ENCODE results near the gene ANKRD23. TPM values are rescaled to one million over a fixed set of nuclear protein-coding genes. Genes with fewer than 3 reads are reported as not detected.

Gene ANKRD23
- total and polyA plus RNA-seq, 2 of the 4 experiments (the other 2 are of a cell fraction): 0.54 to 1.5 TPM

DNA sequence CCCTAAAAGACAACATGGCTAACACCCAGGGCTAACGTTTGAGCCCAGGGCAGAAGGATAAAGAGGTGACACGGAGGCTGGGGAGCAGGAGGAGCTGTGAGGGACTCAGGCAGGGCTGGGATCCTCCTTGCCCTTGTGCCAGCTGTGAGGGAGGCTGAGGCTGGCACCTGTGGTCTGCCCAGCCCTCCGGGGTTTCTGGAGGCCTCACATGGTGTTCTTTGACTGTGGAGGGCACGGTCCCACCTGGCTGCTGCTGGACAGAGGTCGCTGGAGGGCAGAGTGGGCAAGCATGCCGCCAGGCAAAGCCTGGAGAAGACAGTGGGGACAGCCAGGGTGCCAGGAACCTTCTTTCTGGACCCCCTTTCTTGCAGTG is 54.6 kb downstream of the ANKRD23 start:
- Histone ChIP-seq H2BK5ac (ENCODE audit: low read depth, low read length, poor library complexity, severe bottlenecking) (no peak overlapping the region), H3K4ac (ENCODE audit: low read depth, low read length) (no peak overlapping the region), H3K36me3 (ENCODE audit: control insufficient read depth, insufficient read depth, low read length) (no peaks in the 10 kb centered on the region), H2BK20ac (ENCODE audit: low read depth, low read length) (no peak overlapping the region), H4K5ac (ENCODE audit: low read depth, low read length) (no peak overlapping the region), H2AK5ac (ENCODE audit: low read depth, low read length) (no peak overlapping the region), H3K4me2 (ENCODE audit: low read depth, low read length) (no peak overlapping the region), H3K9me1 (ENCODE audit: insufficient read depth, low read length) (peaks cover 11% of the 10 kb centered on the region), H3K56ac (ENCODE audit: extremely low read depth, insufficient read depth, low read length) (no peak overlapping the region), H4K91ac (ENCODE audit: insufficient read depth, low read depth, low read length) (no peak overlapping the region), H3K27me3 (ENCODE audit: control insufficient read depth, insufficient read depth, low read length) (no peaks in the 10 kb centered on the region), H3K18ac (ENCODE audit: low read depth, low read length) (no peak overlapping the region), H3K4me1 (ENCODE audit: control insufficient read depth, insufficient read depth, low read length) (peaks cover 6% of the 10 kb centered on the region), H2AFZ (replicated peaks; ENCODE audit: low read length, poor library complexity) (no peak overlapping the region), H2AK9ac (replicated peaks; ENCODE audit: low read depth, low read length, poor library complexity) (no peak overlapping the region), H2BK120ac (ENCODE audit: low read depth, low read length) (no peak overlapping the region), H4K20me1 (ENCODE audit: insufficient read depth, low read length) (peaks cover 2% of the 10 kb centered on the region), H3K4me3 (ENCODE audit: insufficient read depth, low read depth, low read length) (no peak overlapping the region), H4K8ac (ENCODE audit: low read depth in 2 of 2, low read length in 2 of 2) (no peak overlapping the region), H3K14ac (replicated peaks; ENCODE audit: low read depth, low read length) (no peak overlapping the region), H2BK15ac (ENCODE audit: low read depth, low read length) (no peak overlapping the region), H3K23ac (ENCODE audit: low read depth, low read length) (no peak overlapping the region), H3K27ac (ENCODE audit: insufficient read depth, low read length) (no peak overlapping the region), H3K9me3 (ENCODE audit: control insufficient read depth, insufficient read depth, low read length) (no peaks in the 10 kb centered on the region), H3K9ac (ENCODE audit: low read depth, low read length) (no peak overlapping the region), H3K79me1 (ENCODE audit: low read depth in 1 of 2, low read length in 2 of 2) (no peaks in the 10 kb centered on the region; a peak in 1 of 4 replicates)
- ChIA-PET CTCF (no interaction called here), POLR2A (ENCODE audit: unreplicated experiment) (no interaction called here)
- in situ Hi-C loops (cut with MboI; ENCODE audit: low sequenced_read_pairs) (no loop called here), intact Hi-C loops (cut with micrococcal nuclease) (no loop called here), dilution Hi-C loops (cut with HindIII; ENCODE audit: low sequenced_read_pairs, unreplicated experiment) (no loop called here)
- BruUV-seq (replicated peaks): no TSS peak
- DNase-seq (no peak), ATAC-seq (ENCODE audit: low read depth) (no peak)
- TF ChIP-seq BHLHE40 (IDR thresholded peaks at IDR 0.05; ENCODE audit: low read depth, low read length) (no peak), MAZ (IDR thresholded peaks at IDR 0.05; ENCODE audit: borderline replicate concordance, low read depth, low read length) (no peak), RAD21 (IDR thresholded peaks at IDR 0.05; ENCODE audit: low read length) (no peak), NFE2L2 (IDR thresholded peaks at IDR 0.05; ENCODE audit: low read depth, low read length) (no peak)
- WGBS, 2 experiments (ENCODE audit: extremely low coverage in 2 of 2, insufficient read length in 1 of 2): 100% methylated on average over 2 of the region's 6 CpGs; no CpG with 5 or more reads in 1 of the 2 experiments

All from IMR-90 (cell line).